ENCODE results near the gene PDRG1.
A peak's percentile ranks its signal among the peaks of the same experiment; 100 is the strongest.

The PDRG1 gene

DNA sequence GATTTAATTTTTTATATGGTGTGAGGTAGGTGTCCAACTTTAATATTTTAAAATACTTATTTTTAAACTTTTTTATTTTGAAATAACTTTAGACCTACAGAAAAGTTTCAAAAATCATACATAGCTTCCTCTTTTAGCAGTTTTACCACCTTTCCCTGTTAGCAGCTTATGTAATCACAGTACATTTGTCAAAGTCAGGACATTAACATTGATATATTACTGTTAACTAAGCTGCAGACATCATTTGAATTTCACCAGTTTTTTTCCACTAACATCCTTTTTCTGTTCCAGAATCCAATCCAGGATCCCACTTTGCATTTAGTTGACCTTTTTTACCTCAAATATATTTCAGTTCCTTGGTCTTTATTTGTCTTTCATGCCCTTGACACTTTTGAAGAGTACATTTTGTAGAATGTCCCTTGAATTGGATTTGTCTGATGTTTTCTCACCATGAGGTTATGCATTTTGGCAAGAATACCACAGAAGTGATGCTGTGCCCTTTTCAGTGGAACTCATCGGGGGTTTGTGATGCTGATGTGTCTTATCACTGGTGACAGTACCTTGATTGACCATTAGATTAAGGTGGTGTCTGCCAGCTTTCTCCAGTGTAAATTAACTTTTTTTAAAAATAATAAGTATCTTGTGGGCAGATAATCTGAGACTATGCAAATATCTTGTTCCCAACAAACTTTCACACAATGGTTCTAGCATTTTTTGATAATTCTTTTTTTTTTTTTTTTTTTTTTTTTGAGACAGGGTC lies 48.0 kb downstream of the PDRG1 start:
- no peaks in the 10 kb centered on the region for H3K9me3 ChIP-seq (ENCODE audit: control extremely low read depth in 1 of 5, control insufficient read depth in 4 of 5, insufficient read depth in 2 of 5, low read depth in 1 of 5, low read length in 4 of 5)
- WGBS (ENCODE audit: insufficient coverage) = 0% methylated on average over 1 of the region's 1 CpG
- no peak overlapping the region for H3K4me3 ChIP-seq (ENCODE audit: control insufficient read depth in 1 of 7, extremely low read depth in 1 of 7, insufficient read depth in 4 of 7, low read depth in 2 of 7, low read length in 6 of 7)
- no peak overlapping the region for H3K27ac ChIP-seq (ENCODE audit: insufficient read depth in 1 of 2, low read depth in 1 of 2, low read length in 2 of 2, poor library complexity in 1 of 2, severe bottlenecking in 2 of 2)
- ChIA-PET POLR2A (interaction anchor here (0.6 kb wide), 1 partner anchor 42 kb away, joined by 3 read pairs; no protein-coding TSS in a partner anchor), CTCF (interaction anchor here (1.5 kb wide), 1 partner anchor 23 kb away, joined by 3 read pairs; no protein-coding TSS in a partner anchor)
- no peaks in the 10 kb centered on the region for H3K27me3 ChIP-seq (replicated peaks in 2 of 5; ENCODE audit: control insufficient read depth in 4 of 5, insufficient read depth in 5 of 5, low read length in 4 of 5)
- peak in 2 of 3 donors; percentile 50 to 70 for DNase-seq
- H3K36me3 ChIP-seq (ENCODE audit: control insufficient read depth in 4 of 4, insufficient read depth in 4 of 4, low read length in 3 of 4) = no peaks in the 10 kb centered on the region
- H3K4me1 ChIP-seq (ENCODE audit: control extremely low read depth in 1 of 4, control insufficient read depth in 4 of 4, insufficient read depth in 4 of 4, low read length in 3 of 4) = peaks cover 0 to 9% (median 2%) of the 10 kb centered on the region in 4 experiments

- WGBS (ENCODE audit: insufficient coverage) = 92% methylated on average over 1 of the region's 6 CpGs
- no peak overlapping the region for H3K4me3 ChIP-seq (ENCODE audit: control insufficient read depth in 1 of 7, extremely low read depth in 1 of 7, insufficient read depth in 4 of 7, low read depth in 2 of 7, low read length in 6 of 7)
- H3K4me1 ChIP-seq (ENCODE audit: control extremely low read depth in 1 of 4, control insufficient read depth in 4 of 4, insufficient read depth in 4 of 4, low read length in 3 of 4) = peaks cover 0 to 9% (median 2%) of the 10 kb centered on the region in 4 experiments
- ChIA-PET POLR2A (no interaction called here), CTCF (interaction anchor here (0.8 kb wide), 1 partner anchor 12 kb away, joined by 3 read pairs; no protein-coding TSS in a partner anchor)
- no peaks in the 10 kb centered on the region for H3K9me3 ChIP-seq (ENCODE audit: control extremely low read depth in 1 of 5, control insufficient read depth in 4 of 5, insufficient read depth in 2 of 5, low read depth in 1 of 5, low read length in 4 of 5)
- H3K27me3 ChIP-seq (replicated peaks in 2 of 5; ENCODE audit: control insufficient read depth in 4 of 5, insufficient read depth in 5 of 5, low read length in 4 of 5) = no peaks in the 10 kb centered on the region
- no peak for DNase-seq
- H3K36me3 ChIP-seq (ENCODE audit: control insufficient read depth in 4 of 4, insufficient read depth in 4 of 4, low read length in 3 of 4) = no peaks in the 10 kb centered on the region
- H3K27ac ChIP-seq (ENCODE audit: insufficient read depth in 1 of 2, low read depth in 1 of 2, low read length in 2 of 2, poor library complexity in 1 of 2, severe bottlenecking in 2 of 2) = no peak overlapping the region
These were observed 50.2 kb downstream of the PDRG1 start for GRCh38 chr20:31901615-31902014.

GRCh38 chr20:31897541-31897940 lies 54.3 kb downstream of the PDRG1 start:
- Histone ChIP-seq H3K27ac (ENCODE audit: insufficient read depth in 1 of 2, low read depth in 1 of 2, low read length in 2 of 2, poor library complexity in 1 of 2, severe bottlenecking in 2 of 2) (no peak overlapping the region), H3K4me1 (ENCODE audit: control extremely low read depth in 1 of 4, control insufficient read depth in 4 of 4, insufficient read depth in 4 of 4, low read length in 3 of 4) (peaks cover 0 to 10% (median 6%) of the 10 kb centered on the region in 4 experiments), H3K36me3 (ENCODE audit: control insufficient read depth in 4 of 4, insufficient read depth in 4 of 4, low read length in 3 of 4) (no peaks in the 10 kb centered on the region), H3K9me3 (ENCODE audit: control extremely low read depth in 1 of 5, control insufficient read depth in 4 of 5, insufficient read depth in 2 of 5, low read depth in 1 of 5, low read length in 4 of 5) (no peaks in the 10 kb centered on the region), H3K27me3 (replicated peaks in 2 of 5; ENCODE audit: control insufficient read depth in 4 of 5, insufficient read depth in 5 of 5, low read length in 4 of 5) (no peaks in the 10 kb centered on the region), H3K4me3 (ENCODE audit: control insufficient read depth in 1 of 7, extremely low read depth in 1 of 7, insufficient read depth in 4 of 7, low read depth in 2 of 7, low read length in 6 of 7) (no peak overlapping the region)
- ChIA-PET POLR2A (no interaction called here), CTCF (interaction anchor here (1.1 to 1.2 kb wide), 2 partner anchors 17 kb away, joined by 3 to 4 read pairs; no protein-coding TSS in a partner anchor)
- 91% methylated on average over 6 of the region's 9 CpGs for WGBS (ENCODE audit: insufficient coverage)
- no peak for DNase-seq

DNA sequence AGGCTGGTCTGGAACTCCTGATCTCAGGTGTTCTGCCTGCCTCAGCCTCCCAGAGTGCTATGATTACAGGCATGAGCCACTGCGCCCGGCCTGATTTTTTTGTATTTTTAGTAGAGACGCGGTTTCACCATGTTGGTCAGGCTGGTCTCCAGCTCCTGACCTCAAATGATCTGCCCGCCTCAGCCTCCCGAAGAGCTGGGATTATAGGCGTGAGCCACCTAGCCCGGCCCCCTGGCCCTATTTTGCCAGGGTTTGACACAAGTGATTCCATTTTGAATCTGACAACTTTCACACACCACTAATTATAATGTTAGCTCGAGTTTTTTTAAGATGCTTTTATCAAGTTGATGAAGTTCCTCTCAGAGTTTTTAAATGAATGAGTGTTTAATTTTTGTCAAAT lies 55.8 kb downstream of the PDRG1 start:
- no peak for DNase-seq
- Histone ChIP-seq H3K4me1 (ENCODE audit: control extremely low read depth in 1 of 4, control insufficient read depth in 4 of 4, insufficient read depth in 4 of 4, low read length in 3 of 4) (peaks cover 0 to 10% (median 6%) of the 10 kb centered on the region in 4 experiments), H3K4me3 (ENCODE audit: control insufficient read depth in 1 of 7, extremely low read depth in 1 of 7, insufficient read depth in 4 of 7, low read depth in 2 of 7, low read length in 6 of 7) (no peak overlapping the region), H3K27ac (ENCODE audit: insufficient read depth in 1 of 2, low read depth in 1 of 2, low read length in 2 of 2, poor library complexity in 1 of 2, severe bottlenecking in 2 of 2) (no peak overlapping the region), H3K36me3 (ENCODE audit: control insufficient read depth in 4 of 4, insufficient read depth in 4 of 4, low read length in 3 of 4) (no peaks in the 10 kb centered on the region), H3K9me3 (ENCODE audit: control extremely low read depth in 1 of 5, control insufficient read depth in 4 of 5, insufficient read depth in 2 of 5, low read depth in 1 of 5, low read length in 4 of 5) (no peaks in the 10 kb centered on the region), H3K27me3 (replicated peaks in 2 of 5; ENCODE audit: control insufficient read depth in 4 of 5, insufficient read depth in 5 of 5, low read length in 4 of 5) (no peaks in the 10 kb centered on the region)
- ChIA-PET POLR2A (no interaction called here), CTCF (interaction anchor here (0.9 to 1.5 kb wide), 3 partner anchors 16 to 39 kb away, joined by 3 to 5 read pairs (median 4); no protein-coding TSS in a partner anchor)
- 100% methylated on average over 7 of the region's 9 CpGs for WGBS (ENCODE audit: insufficient coverage)

- DNase-seq = peak; percentile 89 to 94 (median 92)
- ChIA-PET CTCF (interaction anchor here (0.7 to 1.5 kb wide), 8 partner anchors 11 to 57 kb away, joined by 3 to 5 read pairs (median 3); no protein-coding TSS in a partner anchor), POLR2A (no interaction called here)
- peaks cover 0 to 10% (median 6%) of the 10 kb centered on the region in 4 experiments for H3K4me1 ChIP-seq (ENCODE audit: control extremely low read depth in 1 of 4, control insufficient read depth in 4 of 4, insufficient read depth in 4 of 4, low read length in 3 of 4)
- no peaks in the 10 kb centered on the region for H3K36me3 ChIP-seq (ENCODE audit: control insufficient read depth in 4 of 4, insufficient read depth in 4 of 4, low read length in 3 of 4)
- peak overlapping the region; percentile 40 to 69 for H3K27ac ChIP-seq (ENCODE audit: insufficient read depth in 1 of 2, low read depth in 1 of 2, low read length in 2 of 2, poor library complexity in 1 of 2, severe bottlenecking in 2 of 2)
- peak overlapping the region in 2 of 7 experiments; percentile 11 to 52 for H3K4me3 ChIP-seq (ENCODE audit: control insufficient read depth in 1 of 7, extremely low read depth in 1 of 7, insufficient read depth in 4 of 7, low read depth in 2 of 7, low read length in 6 of 7)
- 31% methylated on average over 8 of the region's 8 CpGs for WGBS (ENCODE audit: insufficient coverage)
- no peaks in the 10 kb centered on the region for H3K27me3 ChIP-seq (replicated peaks in 2 of 5; ENCODE audit: control insufficient read depth in 4 of 5, insufficient read depth in 5 of 5, low read length in 4 of 5)
- H3K9me3 ChIP-seq (ENCODE audit: control extremely low read depth in 1 of 5, control insufficient read depth in 4 of 5, insufficient read depth in 2 of 5, low read depth in 1 of 5, low read length in 4 of 5) = no peaks in the 10 kb centered on the region
These were observed 56.7 kb downstream of the PDRG1 start for GRCh38 chr20:31894980-31895675.
